Measurements from ENCODE around the gene AFMID.
"Not testable (repeated sequence)": the region's sequence is repeated elsewhere in the genome, so short reads cannot be mapped to it uniquely, and the experiment has no call there.

AFMID gene

DNA sequence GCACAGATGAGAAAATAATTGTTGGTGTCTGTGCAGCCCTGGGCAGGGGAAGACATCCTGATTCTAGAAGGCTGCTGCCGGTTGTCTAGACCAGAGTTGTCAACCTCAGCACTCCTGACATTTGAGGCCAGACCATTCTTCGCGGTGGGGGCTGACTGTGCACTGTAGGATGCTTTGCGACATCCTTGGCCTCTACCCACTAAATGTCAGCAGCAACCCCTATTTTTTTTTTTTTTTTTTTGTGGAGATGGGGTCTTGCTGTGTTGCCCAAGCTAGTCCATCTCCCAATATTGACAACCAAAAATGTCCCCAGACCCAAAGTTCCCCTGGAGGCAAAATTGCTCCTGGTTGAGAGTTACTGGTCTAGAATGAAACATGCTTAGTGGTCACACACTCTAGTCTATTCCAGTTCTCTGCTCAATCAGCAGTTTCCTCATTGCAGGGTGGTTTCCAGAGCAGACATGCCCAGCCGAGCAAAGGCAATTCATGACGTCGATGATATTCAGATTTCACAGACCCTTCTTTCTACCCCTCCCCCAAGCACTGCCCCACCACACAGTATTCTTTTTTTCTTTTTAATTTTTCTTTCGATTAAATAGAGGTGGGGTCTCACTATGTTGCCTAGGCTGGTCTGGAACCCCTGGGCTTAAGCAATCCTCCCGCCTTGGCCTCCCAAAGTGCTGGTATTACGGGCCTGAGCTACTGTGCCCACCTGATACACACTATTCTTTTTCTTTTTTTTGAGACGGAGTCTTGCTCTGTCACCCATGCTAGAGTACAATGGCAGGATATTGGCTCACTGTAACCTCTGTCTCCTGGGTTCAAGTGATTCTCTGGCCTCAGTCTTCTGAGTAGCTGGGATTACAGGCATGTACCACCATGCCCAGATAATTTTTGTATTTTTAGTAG, 32.0 kb upstream of the AFMID start:
- DNase-seq (ENCODE audit: low read depth): no peak

GRCh38 chr17:78159575-78160158, 27.5 kb upstream of the AFMID start:
- no peak for DNase-seq (ENCODE audit: low read depth)

GRCh38 chr17:78163881-78164747, 23.0 kb upstream of the AFMID start:
- no peak for DNase-seq (ENCODE audit: low read depth)

DNA sequence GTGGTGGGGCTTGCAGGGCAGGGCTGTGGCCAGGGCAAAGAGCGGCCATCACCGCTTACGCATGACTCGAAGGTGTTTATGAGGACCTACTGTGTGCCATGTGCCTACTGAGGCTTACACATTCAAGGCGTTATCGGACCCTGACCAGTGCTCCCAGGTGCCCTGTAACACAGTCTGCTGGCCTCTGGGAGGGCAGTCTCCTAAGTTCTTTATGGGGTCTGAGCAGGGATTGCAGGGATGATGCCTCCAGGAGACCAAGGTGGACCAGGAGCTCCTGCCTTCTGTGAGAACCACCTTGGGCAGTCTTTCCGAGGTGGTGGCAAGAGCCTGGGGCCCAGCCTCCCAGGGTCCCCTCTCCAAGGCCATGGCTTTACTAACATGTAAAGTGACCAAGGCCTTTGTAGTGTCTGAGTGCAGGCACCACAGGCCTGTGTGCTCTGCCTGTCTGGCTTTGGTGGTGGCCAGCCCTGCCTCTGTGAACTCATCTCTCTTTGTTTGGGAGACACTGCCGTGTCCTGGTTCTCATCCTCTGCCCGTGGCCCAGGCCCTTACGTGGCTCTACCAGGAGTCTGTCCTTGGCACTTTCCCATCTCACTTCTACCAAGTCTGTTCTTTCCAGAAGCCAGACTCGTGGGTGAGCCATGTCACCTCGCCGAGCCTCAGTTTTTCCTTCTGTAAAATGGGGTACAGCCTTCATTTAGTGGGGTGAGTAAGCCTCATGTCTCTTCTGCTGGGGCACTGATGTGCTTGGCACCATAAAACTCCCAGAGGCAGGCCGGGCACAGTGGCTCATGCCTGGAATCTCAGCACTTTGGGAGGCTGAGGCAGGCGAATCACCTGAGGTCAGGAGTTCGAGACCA, 22.2 kb upstream of the AFMID start:
- DNase-seq (ENCODE audit: low read depth): no peak

DNA sequence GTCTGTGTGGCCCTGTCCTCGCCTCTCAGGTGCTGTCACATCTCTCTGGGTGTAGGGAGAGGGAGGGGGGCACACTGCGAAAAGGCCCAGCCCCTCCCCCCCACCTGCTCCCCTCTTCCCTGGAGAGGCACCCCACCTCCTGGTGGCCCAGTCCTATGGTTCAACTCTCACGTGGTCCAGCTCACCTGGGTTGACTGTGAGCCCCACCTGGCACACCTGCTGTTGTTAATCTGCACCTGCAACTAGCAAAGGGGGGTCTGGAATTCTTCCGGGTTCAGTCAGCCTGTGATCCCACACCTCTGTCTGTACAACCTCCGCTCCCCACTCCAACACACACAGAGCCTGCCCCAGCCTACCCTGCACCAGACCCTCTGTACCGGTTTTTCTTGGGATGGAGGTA, 20.7 kb upstream of the AFMID start:
- DNase-seq (ENCODE audit: low read depth): no peak

GRCh38 chr17:78168242-78168902, 18.8 kb upstream of the AFMID start, which contains the start of gene SYNGR2:
SYNGR2 (plus strand) TSS chr17:78168581; CDS start chr17:78168617, 36 bp downstream.
- DNase-seq (ENCODE audit: low read depth): peak; percentile 66

GRCh38 chr17:78168903-78169793, 18.0 kb upstream of the AFMID start:
- no peak for DNase-seq (ENCODE audit: low read depth)

GRCh38 chr17:78170692-78171590, 16.2 kb upstream of the AFMID start:
- no peak for DNase-seq (ENCODE audit: low read depth)

- not testable (repeated sequence) for DNase-seq (ENCODE audit: low read depth)
Measured at GRCh38 chr17:78171591-78172248, 15.4 kb upstream of the AFMID start.

DNA sequence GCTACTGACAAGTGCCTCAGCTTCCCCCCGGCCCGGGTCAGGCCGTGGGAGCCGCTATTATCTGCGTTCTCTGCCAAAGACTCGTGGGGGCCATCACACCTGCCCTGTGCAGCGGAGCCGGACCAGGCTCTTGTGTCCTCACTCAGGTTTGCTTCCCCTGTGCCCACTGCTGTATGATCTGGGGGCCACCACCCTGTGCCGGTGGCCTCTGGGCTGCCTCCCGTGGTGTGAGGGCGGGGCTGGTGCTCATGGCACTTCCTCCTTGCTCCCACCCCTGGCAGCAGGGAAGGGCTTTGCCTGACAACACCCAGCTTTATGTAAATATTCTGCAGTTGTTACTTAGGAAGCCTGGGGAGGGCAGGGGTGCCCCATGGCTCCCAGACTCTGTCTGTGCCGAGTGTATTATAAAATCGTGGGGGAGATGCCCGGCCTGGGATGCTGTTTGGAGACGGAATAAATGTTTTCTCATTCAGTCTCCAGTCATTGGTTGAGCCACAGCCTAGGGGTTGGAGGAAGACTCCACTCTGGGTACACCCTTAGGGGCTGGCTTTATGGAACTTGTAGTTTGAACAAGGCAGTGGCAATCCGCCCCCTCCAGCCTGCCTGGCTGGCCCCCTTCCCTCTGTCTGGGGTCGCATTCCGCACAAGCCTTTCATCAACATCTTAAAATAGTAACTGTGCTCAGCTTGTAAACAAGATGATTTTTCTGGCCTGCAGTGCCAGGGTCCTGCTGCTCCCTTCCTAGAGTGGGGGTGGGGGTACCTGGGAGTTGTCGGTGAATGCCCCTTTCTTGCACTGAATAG, 14.7 kb upstream of the AFMID start:
- no peak for DNase-seq (ENCODE audit: low read depth)

DNA sequence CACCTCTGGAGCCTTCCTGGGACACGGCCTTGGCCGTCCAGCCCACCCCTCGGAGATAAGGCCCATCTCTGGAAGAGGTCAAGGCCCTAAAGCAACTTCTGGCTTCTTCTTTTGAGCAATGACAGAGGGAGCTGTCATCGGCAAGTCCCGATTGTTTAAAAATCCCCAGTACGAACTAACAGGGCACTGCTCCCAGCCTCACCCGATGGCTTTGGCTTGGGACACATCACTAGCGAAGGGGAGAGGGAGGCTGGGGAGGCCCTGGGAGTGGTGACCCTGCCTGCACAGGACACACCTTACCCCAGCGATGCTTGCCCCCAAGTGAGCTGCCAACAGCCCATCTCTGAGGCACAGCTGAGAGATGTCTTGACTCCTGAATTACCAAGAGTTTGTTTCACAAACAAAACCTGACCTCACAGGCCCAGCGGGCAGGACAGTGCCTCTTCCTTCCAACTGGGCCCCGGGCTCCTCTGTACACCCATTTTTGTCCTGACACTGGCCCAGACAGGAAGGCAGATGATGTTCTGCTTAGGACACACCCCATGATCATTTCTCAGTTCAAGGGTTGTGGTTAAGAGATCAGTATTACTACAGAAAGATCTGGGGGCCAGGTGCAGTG, 14.0 kb upstream of the AFMID start:
- DNase-seq (ENCODE audit: low read depth): no peak

DNA sequence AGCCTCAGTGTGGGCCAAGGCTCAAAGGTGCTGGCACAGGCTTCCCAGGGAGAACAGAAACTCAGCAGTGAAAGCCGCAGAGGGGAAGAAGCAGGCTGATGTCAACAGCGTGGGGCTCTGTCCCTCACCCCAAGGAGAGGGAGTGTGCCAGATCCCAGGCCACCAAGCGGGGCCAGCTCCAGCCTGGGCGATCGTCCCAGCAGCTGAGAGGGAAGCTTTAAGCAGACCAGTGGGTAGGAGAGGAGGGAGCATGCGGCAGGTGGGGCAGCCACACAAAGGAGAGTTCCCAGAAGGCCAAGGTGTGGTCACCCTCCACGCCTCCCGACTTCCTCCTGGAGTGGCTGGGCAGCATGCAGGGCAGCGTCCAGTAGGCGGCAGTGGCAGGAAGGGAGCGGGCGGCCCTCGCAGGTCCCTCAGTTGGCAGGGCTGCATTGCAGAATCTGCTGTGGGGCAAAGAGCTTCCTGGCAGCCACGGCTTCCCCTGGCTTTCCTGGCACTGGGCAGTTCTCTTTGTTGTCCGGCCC, 12.8 kb upstream of the AFMID start:
- no peak for DNase-seq (ENCODE audit: low read depth)

- no peak for DNase-seq (ENCODE audit: low read depth)
Measured at GRCh38 chr17:78174870-78175642, 12.1 kb upstream of the AFMID start.

DNA sequence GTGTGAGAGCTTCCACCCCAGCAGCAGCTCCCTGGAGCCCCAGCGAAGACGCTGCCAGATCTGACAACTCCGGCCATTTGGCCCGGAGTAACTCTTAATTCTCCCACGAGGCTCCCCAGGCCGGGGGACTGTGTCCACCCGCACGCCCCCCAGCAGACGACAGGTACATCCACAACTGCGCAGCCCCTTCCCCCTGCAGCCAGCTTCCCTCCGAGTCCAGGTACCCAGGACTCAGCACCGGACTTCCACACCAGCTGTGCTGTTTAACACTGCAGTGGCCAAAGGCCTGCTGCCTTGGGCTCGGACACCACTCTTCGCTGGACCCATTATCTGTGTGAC, 11.6 kb upstream of the AFMID start:
- no peak for DNase-seq (ENCODE audit: low read depth)

DNA sequence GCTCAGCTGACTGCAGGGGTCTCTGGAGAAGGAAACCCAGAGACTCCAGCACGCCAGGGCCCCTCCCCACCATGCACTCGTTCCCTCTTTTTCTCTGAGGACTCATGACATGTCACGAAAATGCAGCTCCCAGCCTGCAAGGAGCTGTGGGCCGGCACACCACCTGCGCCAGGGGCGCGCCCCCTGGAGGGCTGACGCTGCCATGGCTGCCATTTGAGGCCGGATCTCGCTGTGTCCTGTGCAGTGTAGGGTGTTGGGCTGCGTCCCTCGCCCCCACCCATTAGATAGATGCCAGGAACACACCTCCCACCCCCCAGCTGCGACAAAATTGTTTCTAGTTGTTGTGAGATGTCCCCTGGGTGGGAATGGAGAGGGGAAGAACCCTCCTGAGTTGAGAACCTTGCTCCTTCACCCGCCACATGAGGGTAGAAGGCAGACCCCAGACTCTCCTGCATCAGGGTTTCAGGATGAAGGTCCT, 10.6 kb upstream of the AFMID start:
- DNase-seq (ENCODE audit: low read depth): peak; percentile 53

GRCh38 chr17:78179372-78179771, 7.8 kb upstream of the AFMID start:
- DNase-seq (ENCODE audit: low read depth): no peak
